Measurements from ENCODE around the gene FXYD2.

FXYD2 gene

GRCh38 chr11:117796456-117796871, 28.1 kb downstream of the FXYD2 start:
- Mint-ChIP-seq H3K9me3 (no peaks in the 10 kb centered on the region), H3K4me1 (ENCODE audit: low read depth) (no peaks in the 10 kb centered on the region), H3K36me3 (ENCODE audit: low read depth) (no peaks in the 10 kb centered on the region), H3K27ac (no peak overlapping the region), H3K27me3 (ENCODE audit: low read depth) (peaks cover 59% of the 10 kb centered on the region), H3K4me3 (no peak overlapping the region)
- no peak for DNase-seq (ENCODE audit: low spot score)

- H3K4me3 Mint-ChIP-seq: no peak overlapping the region
- H3K27me3 Mint-ChIP-seq (ENCODE audit: low read depth): peaks cover 62% of the 10 kb centered on the region
- no peak overlapping the region for H3K27ac Mint-ChIP-seq
- no peaks in the 10 kb centered on the region for H3K9me3 Mint-ChIP-seq
- no peaks in the 10 kb centered on the region for H3K36me3 Mint-ChIP-seq (ENCODE audit: low read depth)
- DNase-seq (ENCODE audit: low spot score): no peak
- H3K4me1 Mint-ChIP-seq (ENCODE audit: low read depth): no peaks in the 10 kb centered on the region
These were observed 28.7 kb downstream of the FXYD2 start for GRCh38 chr11:117795638-117796455.

GRCh38 chr11:117794772-117795629, 29.5 kb downstream of the FXYD2 start:
- H3K9me3 Mint-ChIP-seq: no peaks in the 10 kb centered on the region
- H3K4me3 Mint-ChIP-seq: no peak overlapping the region
- no peaks in the 10 kb centered on the region for H3K4me1 Mint-ChIP-seq (ENCODE audit: low read depth)
- no peak for DNase-seq (ENCODE audit: low spot score)
- peaks cover 61% of the 10 kb centered on the region for H3K27me3 Mint-ChIP-seq (ENCODE audit: low read depth)
- H3K27ac Mint-ChIP-seq: no peak overlapping the region
- no peaks in the 10 kb centered on the region for H3K36me3 Mint-ChIP-seq (ENCODE audit: low read depth)

- peaks cover 53% of the 10 kb centered on the region for H3K27me3 Mint-ChIP-seq (ENCODE audit: low read depth)
- H3K4me1 Mint-ChIP-seq (ENCODE audit: low read depth): no peaks in the 10 kb centered on the region
- H3K27ac Mint-ChIP-seq: no peak overlapping the region
- no peak for DNase-seq (ENCODE audit: low spot score)
- no peaks in the 10 kb centered on the region for H3K36me3 Mint-ChIP-seq (ENCODE audit: low read depth)
- H3K4me3 Mint-ChIP-seq: no peak overlapping the region
- no peaks in the 10 kb centered on the region for H3K9me3 Mint-ChIP-seq
These were observed 30.4 kb downstream of the FXYD2 start for GRCh38 chr11:117794135-117794534.

- no peak for DNase-seq (ENCODE audit: low spot score)
- Mint-ChIP-seq H3K9me3 (no peaks in the 10 kb centered on the region), H3K27me3 (ENCODE audit: low read depth) (peaks cover 47% of the 10 kb centered on the region), H3K4me3 (no peak overlapping the region), H3K36me3 (ENCODE audit: low read depth) (no peaks in the 10 kb centered on the region), H3K4me1 (ENCODE audit: low read depth) (no peaks in the 10 kb centered on the region), H3K27ac (no peak overlapping the region)
These were observed 31.0 kb downstream of the FXYD2 start for GRCh38 chr11:117793583-117793982.

- H3K27ac Mint-ChIP-seq: no peak overlapping the region
- no peaks in the 10 kb centered on the region for H3K9me3 Mint-ChIP-seq
- no peak for DNase-seq (ENCODE audit: low spot score)
- no peaks in the 10 kb centered on the region for H3K36me3 Mint-ChIP-seq (ENCODE audit: low read depth)
- H3K27me3 Mint-ChIP-seq (ENCODE audit: low read depth): peaks cover 43% of the 10 kb centered on the region
- H3K4me1 Mint-ChIP-seq (ENCODE audit: low read depth): no peaks in the 10 kb centered on the region
- H3K4me3 Mint-ChIP-seq: no peak overlapping the region
These were observed 31.6 kb downstream of the FXYD2 start for GRCh38 chr11:117792992-117793391.

- H3K4me1 Mint-ChIP-seq (ENCODE audit: low read depth): no peaks in the 10 kb centered on the region
- no peak overlapping the region for H3K4me3 Mint-ChIP-seq
- no peaks in the 10 kb centered on the region for H3K36me3 Mint-ChIP-seq (ENCODE audit: low read depth)
- H3K27ac Mint-ChIP-seq: no peak overlapping the region
- no peak for DNase-seq (ENCODE audit: low spot score)
- H3K9me3 Mint-ChIP-seq: no peaks in the 10 kb centered on the region
- peaks cover 42% of the 10 kb centered on the region for H3K27me3 Mint-ChIP-seq (ENCODE audit: low read depth)
These were observed 32.3 kb downstream of the FXYD2 start for GRCh38 chr11:117792241-117792640.

- H3K9me3 Mint-ChIP-seq: no peaks in the 10 kb centered on the region
- DNase-seq (ENCODE audit: low spot score): no peak
- no peaks in the 10 kb centered on the region for H3K36me3 Mint-ChIP-seq (ENCODE audit: low read depth)
- H3K4me3 Mint-ChIP-seq: no peak overlapping the region
- H3K27ac Mint-ChIP-seq: no peak overlapping the region
- H3K4me1 Mint-ChIP-seq (ENCODE audit: low read depth): no peaks in the 10 kb centered on the region
- H3K27me3 Mint-ChIP-seq (ENCODE audit: low read depth): peaks cover 36% of the 10 kb centered on the region
These were observed 34.3 kb downstream of the FXYD2 start for GRCh38 chr11:117790279-117790678.

GRCh38 chr11:117789241-117789640, 35.3 kb downstream of the FXYD2 start:
- no peaks in the 10 kb centered on the region for H3K9me3 Mint-ChIP-seq
- H3K27ac Mint-ChIP-seq: no peak overlapping the region
- H3K4me3 Mint-ChIP-seq: no peak overlapping the region
- H3K36me3 Mint-ChIP-seq (ENCODE audit: low read depth): no peaks in the 10 kb centered on the region
- DNase-seq (ENCODE audit: low spot score): no peak
- no peaks in the 10 kb centered on the region for H3K4me1 Mint-ChIP-seq (ENCODE audit: low read depth)
- H3K27me3 Mint-ChIP-seq (ENCODE audit: low read depth): peaks cover 25% of the 10 kb centered on the region

GRCh38 chr11:117786135-117786870, 38.2 kb downstream of the FXYD2 start:
- Mint-ChIP-seq H3K36me3 (ENCODE audit: low read depth) (no peaks in the 10 kb centered on the region), H3K9me3 (no peaks in the 10 kb centered on the region), H3K27ac (no peak overlapping the region), H3K4me1 (ENCODE audit: low read depth) (no peaks in the 10 kb centered on the region), H3K4me3 (no peak overlapping the region), H3K27me3 (ENCODE audit: low read depth) (peaks cover 23% of the 10 kb centered on the region)
- DNase-seq (ENCODE audit: low spot score): no peak

- Mint-ChIP-seq H3K4me3 (no peak overlapping the region), H3K27ac (no peak overlapping the region), H3K36me3 (ENCODE audit: low read depth) (no peaks in the 10 kb centered on the region), H3K9me3 (no peaks in the 10 kb centered on the region), H3K27me3 (ENCODE audit: low read depth) (peaks cover 10% of the 10 kb centered on the region), H3K4me1 (ENCODE audit: low read depth) (no peaks in the 10 kb centered on the region)
- DNase-seq (ENCODE audit: low spot score): no peak
These were observed 42.4 kb downstream of the FXYD2 start for GRCh38 chr11:117782101-117782500.

GRCh38 chr11:117781627-117782026, 42.9 kb downstream of the FXYD2 start:
- peaks cover 12% of the 10 kb centered on the region for H3K27me3 Mint-ChIP-seq (ENCODE audit: low read depth)
- no peak for DNase-seq (ENCODE audit: low spot score)
- no peaks in the 10 kb centered on the region for H3K36me3 Mint-ChIP-seq (ENCODE audit: low read depth)
- H3K27ac Mint-ChIP-seq: no peak overlapping the region
- H3K4me1 Mint-ChIP-seq (ENCODE audit: low read depth): no peaks in the 10 kb centered on the region
- no peak overlapping the region for H3K4me3 Mint-ChIP-seq
- H3K9me3 Mint-ChIP-seq: no peaks in the 10 kb centered on the region

GRCh38 chr11:117780456-117780855, 44.1 kb downstream of the FXYD2 start:
- Mint-ChIP-seq H3K9me3 (no peaks in the 10 kb centered on the region), H3K4me3 (no peak overlapping the region), H3K27me3 (ENCODE audit: low read depth) (peaks cover 7% of the 10 kb centered on the region), H3K27ac (no peak overlapping the region), H3K36me3 (ENCODE audit: low read depth) (no peaks in the 10 kb centered on the region), H3K4me1 (ENCODE audit: low read depth) (no peaks in the 10 kb centered on the region)
- DNase-seq (ENCODE audit: low spot score): no peak

GRCh38 chr11:117774553-117774952, 50.0 kb downstream of the FXYD2 start:
- H3K27me3 Mint-ChIP-seq (ENCODE audit: low read depth): peaks cover 2% of the 10 kb centered on the region
- H3K9me3 Mint-ChIP-seq: no peaks in the 10 kb centered on the region
- H3K27ac Mint-ChIP-seq: no peak overlapping the region
- H3K36me3 Mint-ChIP-seq (ENCODE audit: low read depth): no peaks in the 10 kb centered on the region
- no peak overlapping the region for H3K4me3 Mint-ChIP-seq
- H3K4me1 Mint-ChIP-seq (ENCODE audit: low read depth): no peaks in the 10 kb centered on the region
- no peak for DNase-seq (ENCODE audit: low spot score)

All from T-helper 2 cell treated with Interferon-gamma antibody and Interleukin-4, amounts not matched to agents 5 μg/mL and 100 μg/mL, for 36 hours (primary cell).